ENCODE results near the gene CHST12. TPM values are rescaled to one million over a fixed set of nuclear protein-coding genes. Genes with fewer than 3 reads are reported as not detected.

CHST12 gene
- total and polyA plus RNA-seq, 10 of the 15 experiments (the other 5 are each of a cell fraction or from before 2014, with no cell fraction given): 0.05 to 14.2 (median 3.3) TPM

- no peaks in the 10 kb centered on the region for H3K27me3 ChIP-seq (replicated peaks in 1 of 2; ENCODE audit: control insufficient read depth in 2 of 2, insufficient read depth in 2 of 2, low read length in 1 of 2)
- H2AFZ ChIP-seq (ENCODE audit: control insufficient read depth, low read depth, low read length): no peak within 1 kb of the TSS
- no peaks in the 10 kb centered on the region for H3K4me1 ChIP-seq (ENCODE audit: control insufficient read depth, insufficient read depth, low read length)
- no peak within 1 kb of the TSS for H3K9ac ChIP-seq (ENCODE audit: control insufficient read depth, insufficient read depth, low read length)
- DNase-seq (ENCODE audit: low read depth, low spot score) (no peak), ATAC-seq (no peak), FAIRE-seq (no peak)
- H3K4me2 ChIP-seq (ENCODE audit: control insufficient read depth, insufficient read depth): no peak within 1 kb of the TSS
- no TSS peak for BruUV-seq (replicated peaks)
- intact Hi-C loops (cut with micrococcal nuclease; ENCODE audit: unreplicated experiment) (no loop called here), in situ Hi-C loops (cut with MboI) (no loop called here)
- CTCF ChIA-PET: no interaction called here
- H3K9me3 ChIP-seq (replicated peaks; ENCODE audit: control insufficient read depth, insufficient read depth, low read length): no peaks in the 10 kb centered on the region
- SMC1A ChIA-PET (ENCODE audit: uncharacterized antibody, unreplicated experiment): no interaction called here
- no peaks in the 10 kb centered on the region for H3K36me3 ChIP-seq (ENCODE audit: control insufficient read depth in 2 of 2, insufficient read depth in 2 of 2, low read length in 1 of 2)
- H3K79me2 ChIP-seq (ENCODE audit: control insufficient read depth, insufficient read depth, low read length): no peaks in the 10 kb centered on the region
- WGBS (ENCODE audit: insufficient coverage, insufficient replicate concordance, low lambda C conversion rate, missing lambda C conversion rate): 75% methylated on average over 5 of the region's 16 CpGs
- POLR2A ChIA-PET: no interaction called here
- TF ChIP-seq TCF7 (IDR thresholded peaks at IDR 0.05; ENCODE audit: borderline replicate concordance): no peak
- no peak for TF ChIP-seq ATF2 (IDR thresholded peaks at IDR 0.05; ENCODE audit: low read length)
- TF ChIP-seq REST (IDR thresholded peaks at IDR 0.05; ENCODE audit: low read depth, low read length): no peak
- no peak for TF ChIP-seq FOXM1 (IDR thresholded peaks at IDR 0.05; ENCODE audit: low read depth, low read length)
- no peak for TF ChIP-seq CBX3 (IDR thresholded peaks at IDR 0.05; ENCODE audit: borderline replicate concordance, low read depth)
- TF ChIP-seq NR2C2 (IDR thresholded peaks at IDR 0.05; ENCODE audit: borderline replicate concordance, control insufficient read depth, insufficient read length, low read depth): no peak
- H4K20me1 ChIP-seq (ENCODE audit: control insufficient read depth, insufficient read depth): no peaks in the 10 kb centered on the region
- H3K27ac ChIP-seq (ENCODE audit: control insufficient read depth, insufficient read depth): no peak within 1 kb of the TSS
- H3K4me3 ChIP-seq: no peak within 1 kb of the TSS
- RAD21 ChIA-PET (ENCODE audit: unreplicated experiment): no interaction called here
Measured at GRCh38 chr7:2476298-2476697, 72.9 kb downstream of the CHST12 start, which contains the start of gene GRIFIN. TSS of gene GRIFIN (minus strand) at chr7:2476398. CDS start at chr7:2476383, 15 bp downstream.

All from GM12878 (cell line).